Measurements from ENCODE around the gene IL22RA1.

Gene IL22RA1

GRCh38 chr1:24111262-24111995 lies 31.5 kb downstream of the IL22RA1 start:
- no peak for DNase-seq

- DNase-seq, result no peak
Measured at GRCh38 chr1:24110642-24111261, 32.2 kb downstream of the IL22RA1 start.

- DNase-seq, result no peak
Measured at GRCh38 chr1:24109686-24110475, 33.1 kb downstream of the IL22RA1 start.

GRCh38 chr1:24109166-24109483 lies 33.8 kb downstream of the IL22RA1 start:
- no peak for DNase-seq

- no peak for DNase-seq
Measured at GRCh38 chr1:24108334-24109165, 34.4 kb downstream of the IL22RA1 start.

- no peak for DNase-seq
Measured at GRCh38 chr1:24107462-24108138, 35.3 kb downstream of the IL22RA1 start.

- DNase-seq, result no peak
Measured at GRCh38 chr1:24105368-24106160, 37.4 kb downstream of the IL22RA1 start.

- no peak for DNase-seq
Measured at GRCh38 chr1:24104854-24105253, 38.1 kb downstream of the IL22RA1 start.

- DNase-seq, result no peak
Measured at GRCh38 chr1:24103879-24104278, 39.1 kb downstream of the IL22RA1 start.

- DNase-seq, result no peak
Measured at GRCh38 chr1:24103408-24103807, 39.5 kb downstream of the IL22RA1 start.

- no peak for DNase-seq
Measured at GRCh38 chr1:24102961-24103360, 40.0 kb downstream of the IL22RA1 start.

GRCh38 chr1:24101796-24102586 lies 40.9 kb downstream of the IL22RA1 start:
- DNase-seq, result no peak

- DNase-seq, result no peak
Measured at GRCh38 chr1:24100945-24101737, 41.8 kb downstream of the IL22RA1 start.

- DNase-seq, result no peak
Measured at GRCh38 chr1:24098943-24099638, 43.8 kb downstream of the IL22RA1 start.

GRCh38 chr1:24098102-24098501 lies 44.8 kb downstream of the IL22RA1 start:
- no peak for DNase-seq

GRCh38 chr1:24097663-24098062 lies 45.3 kb downstream of the IL22RA1 start:
- DNase-seq, result no peak

GRCh38 chr1:24096739-24097103 lies 46.2 kb downstream of the IL22RA1 start:
- no peak for DNase-seq

GRCh38 chr1:24096009-24096738 lies 46.8 kb downstream of the IL22RA1 start:
- no peak for DNase-seq
